ENCODE data around the gene MOAP1.

Gene MOAP1

DNA sequence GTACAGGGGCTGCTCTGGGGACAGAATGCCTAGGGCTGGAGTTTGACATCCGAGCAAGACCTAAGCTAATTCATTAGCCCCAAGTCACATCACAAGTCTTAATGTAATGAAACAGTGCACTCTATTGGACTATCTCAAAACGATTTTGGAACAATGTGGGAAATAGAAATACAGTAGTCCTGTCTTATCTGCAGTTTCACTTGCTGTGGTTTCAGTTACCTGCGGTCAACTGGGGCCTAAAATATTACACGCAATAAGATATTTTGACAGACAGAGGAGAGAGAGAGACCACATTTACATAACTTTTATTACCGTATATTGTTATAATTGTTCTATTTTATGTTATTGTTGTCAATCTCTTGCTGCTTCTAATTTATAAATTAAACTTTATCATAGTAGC lies 21.1 kb downstream of the MOAP1 start:
- no peaks in the 10 kb centered on the region for H3K4me1 ChIP-seq (ENCODE audit: control insufficient read depth, insufficient read depth, low read length)
- TF ChIP-seq ZNF146 (tag by site-specific recombination; IDR thresholded peaks at IDR 0.05), result no peak
- no peak for TF ChIP-seq ZNF768 (tag by site-specific recombination; IDR thresholded peaks at IDR 0.05)
- TF ChIP-seq KLF9 (tag by site-specific recombination; IDR thresholded peaks at IDR 0.05; ENCODE audit: low read depth), result no peak
- TF ChIP-seq, protein P1, sequence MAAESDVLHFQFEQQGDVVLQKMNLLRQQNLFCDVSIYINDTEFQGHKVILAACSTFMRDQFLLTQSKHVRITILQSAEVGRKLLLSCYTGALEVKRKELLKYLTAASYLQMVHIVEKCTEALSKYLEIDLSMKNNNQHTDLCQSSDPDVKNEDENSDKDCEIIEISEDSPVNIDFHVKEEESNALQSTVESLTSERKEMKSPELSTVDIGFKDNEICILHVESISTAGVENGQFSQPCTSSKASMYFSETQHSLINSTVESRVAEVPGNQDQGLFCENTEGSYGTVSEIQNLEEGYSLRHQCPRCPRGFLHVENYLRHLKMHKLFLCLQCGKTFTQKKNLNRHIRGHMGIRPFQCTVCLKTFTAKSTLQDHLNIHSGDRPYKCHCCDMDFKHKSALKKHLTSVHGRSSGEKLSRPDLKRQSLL (tag by site-specific recombination; IDR thresholded peaks at IDR 0.05), result no peak
- no peak for TF ChIP-seq ZNF391 (tag by site-specific recombination; IDR thresholded peaks at IDR 0.05; ENCODE audit: borderline replicate concordance, low read depth)
- TF ChIP-seq, protein P2, sequence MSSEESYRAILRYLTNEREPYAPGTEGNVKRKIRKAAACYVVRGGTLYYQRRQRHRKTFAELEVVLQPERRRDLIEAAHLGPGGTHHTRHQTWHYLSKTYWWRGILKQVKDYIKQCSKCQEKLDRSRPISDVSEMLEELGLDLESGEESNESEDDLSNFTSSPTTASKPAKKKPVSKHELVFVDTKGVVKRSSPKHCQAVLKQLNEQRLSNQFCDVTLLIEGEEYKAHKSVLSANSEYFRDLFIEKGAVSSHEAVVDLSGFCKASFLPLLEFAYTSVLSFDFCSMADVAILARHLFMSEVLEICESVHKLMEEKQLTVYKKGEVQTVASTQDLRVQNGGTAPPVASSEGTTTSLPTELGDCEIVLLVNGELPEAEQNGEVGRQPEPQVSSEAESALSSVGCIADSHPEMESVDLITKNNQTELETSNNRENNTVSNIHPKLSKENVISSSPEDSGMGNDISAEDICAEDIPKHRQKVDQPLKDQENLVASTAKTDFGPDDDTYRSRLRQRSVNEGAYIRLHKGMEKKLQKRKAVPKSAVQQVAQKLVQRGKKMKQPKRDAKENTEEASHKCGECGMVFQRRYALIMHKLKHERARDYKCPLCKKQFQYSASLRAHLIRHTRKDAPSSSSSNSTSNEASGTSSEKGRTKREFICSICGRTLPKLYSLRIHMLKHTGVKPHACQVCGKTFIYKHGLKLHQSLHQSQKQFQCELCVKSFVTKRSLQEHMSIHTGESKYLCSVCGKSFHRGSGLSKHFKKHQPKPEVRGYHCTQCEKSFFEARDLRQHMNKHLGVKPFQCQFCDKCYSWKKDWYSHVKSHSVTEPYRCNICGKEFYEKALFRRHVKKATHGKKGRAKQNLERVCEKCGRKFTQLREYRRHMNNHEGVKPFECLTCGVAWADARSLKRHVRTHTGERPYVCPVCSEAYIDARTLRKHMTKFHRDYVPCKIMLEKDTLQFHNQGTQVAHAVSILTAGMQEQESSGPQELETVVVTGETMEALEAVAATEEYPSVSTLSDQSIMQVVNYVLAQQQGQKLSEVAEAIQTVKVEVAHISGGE (tag by site-specific recombination; conservative IDR thresholded peaks at IDR 0.05; ENCODE audit: low read depth), result no peak
- TF ChIP-seq, protein P3, sequence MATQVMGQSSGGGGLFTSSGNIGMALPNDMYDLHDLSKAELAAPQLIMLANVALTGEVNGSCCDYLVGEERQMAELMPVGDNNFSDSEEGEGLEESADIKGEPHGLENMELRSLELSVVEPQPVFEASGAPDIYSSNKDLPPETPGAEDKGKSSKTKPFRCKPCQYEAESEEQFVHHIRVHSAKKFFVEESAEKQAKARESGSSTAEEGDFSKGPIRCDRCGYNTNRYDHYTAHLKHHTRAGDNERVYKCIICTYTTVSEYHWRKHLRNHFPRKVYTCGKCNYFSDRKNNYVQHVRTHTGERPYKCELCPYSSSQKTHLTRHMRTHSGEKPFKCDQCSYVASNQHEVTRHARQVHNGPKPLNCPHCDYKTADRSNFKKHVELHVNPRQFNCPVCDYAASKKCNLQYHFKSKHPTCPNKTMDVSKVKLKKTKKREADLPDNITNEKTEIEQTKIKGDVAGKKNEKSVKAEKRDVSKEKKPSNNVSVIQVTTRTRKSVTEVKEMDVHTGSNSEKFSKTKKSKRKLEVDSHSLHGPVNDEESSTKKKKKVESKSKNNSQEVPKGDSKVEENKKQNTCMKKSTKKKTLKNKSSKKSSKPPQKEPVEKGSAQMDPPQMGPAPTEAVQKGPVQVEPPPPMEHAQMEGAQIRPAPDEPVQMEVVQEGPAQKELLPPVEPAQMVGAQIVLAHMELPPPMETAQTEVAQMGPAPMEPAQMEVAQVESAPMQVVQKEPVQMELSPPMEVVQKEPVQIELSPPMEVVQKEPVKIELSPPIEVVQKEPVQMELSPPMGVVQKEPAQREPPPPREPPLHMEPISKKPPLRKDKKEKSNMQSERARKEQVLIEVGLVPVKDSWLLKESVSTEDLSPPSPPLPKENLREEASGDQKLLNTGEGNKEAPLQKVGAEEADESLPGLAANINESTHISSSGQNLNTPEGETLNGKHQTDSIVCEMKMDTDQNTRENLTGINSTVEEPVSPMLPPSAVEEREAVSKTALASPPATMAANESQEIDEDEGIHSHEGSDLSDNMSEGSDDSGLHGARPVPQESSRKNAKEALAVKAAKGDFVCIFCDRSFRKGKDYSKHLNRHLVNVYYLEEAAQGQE (tag by site-specific recombination; IDR thresholded peaks at IDR 0.05), result no peak
- no peak for TF ChIP-seq ZNF214 (tag by site-specific recombination; IDR thresholded peaks at IDR 0.05; ENCODE audit: borderline replicate concordance)
- TF ChIP-seq ZNF514 (tag by site-specific recombination; IDR thresholded peaks at IDR 0.05), result no peak
- no peak for TF ChIP-seq ZNF19 (tag by site-specific recombination; IDR thresholded peaks at IDR 0.05; ENCODE audit: low read depth)
- CTCF ChIA-PET, result interaction anchor here (0.6 to 1.6 kb wide), 4 partner anchors 14 to 599 kb away, joined by 3 to 7 read pairs (median 4); no protein-coding TSS in a partner anchor
- POLR2A ChIA-PET, result no interaction called here
- H3K36me3 ChIP-seq (ENCODE audit: control insufficient read depth in 2 of 2, insufficient read depth in 1 of 2, low read length in 2 of 2), result no peaks in the 10 kb centered on the region
- no peak overlapping the region for H3K4me3 ChIP-seq (ENCODE audit: low read depth, low read length)
- no peaks in the 10 kb centered on the region for H3K9me3 ChIP-seq (ENCODE audit: control insufficient read depth, insufficient read depth, low read depth, low read length)
- no peak overlapping the region for H3K27ac ChIP-seq (ENCODE audit: extremely low read depth, low read depth, low read length)

DNA sequence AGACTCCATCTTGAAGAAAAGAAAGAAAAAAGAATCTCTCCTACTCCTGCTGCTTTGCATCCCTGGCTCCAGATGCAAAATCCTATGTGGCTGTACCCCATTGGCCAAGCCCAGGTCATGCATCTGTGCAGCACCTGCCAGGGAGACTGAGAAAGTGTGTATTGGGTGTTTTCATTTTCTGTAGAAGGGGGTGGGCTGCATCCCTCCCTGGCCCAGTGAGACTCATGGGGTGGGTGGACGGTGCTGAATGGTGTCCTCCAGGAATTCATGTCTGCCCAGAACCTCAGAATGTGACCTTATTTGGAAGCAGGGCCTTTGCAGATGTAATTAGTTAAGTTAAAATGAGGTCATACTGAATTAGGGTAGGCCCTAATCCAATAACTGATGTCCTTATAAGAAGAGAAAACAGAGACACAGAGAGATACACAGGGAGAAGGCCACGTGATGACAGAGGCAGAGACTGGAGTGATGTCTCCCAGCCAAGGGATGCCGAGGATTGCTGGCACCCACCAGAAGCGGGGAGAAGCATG lies 23.2 kb downstream of the MOAP1 start:
- Histone ChIP-seq H3K4me3 (ENCODE audit: low read depth, low read length) (no peak overlapping the region), H3K9me3 (ENCODE audit: control insufficient read depth, insufficient read depth, low read depth, low read length) (no peaks in the 10 kb centered on the region), H3K27ac (ENCODE audit: extremely low read depth, low read depth, low read length) (no peak overlapping the region), H3K36me3 (ENCODE audit: control insufficient read depth in 2 of 2, insufficient read depth in 1 of 2, low read length in 2 of 2) (no peaks in the 10 kb centered on the region), H3K4me1 (ENCODE audit: control insufficient read depth, insufficient read depth, low read length) (no peaks in the 10 kb centered on the region)
- POLR2A ChIA-PET, result no interaction called here
- TF ChIP-seq, protein P4, sequence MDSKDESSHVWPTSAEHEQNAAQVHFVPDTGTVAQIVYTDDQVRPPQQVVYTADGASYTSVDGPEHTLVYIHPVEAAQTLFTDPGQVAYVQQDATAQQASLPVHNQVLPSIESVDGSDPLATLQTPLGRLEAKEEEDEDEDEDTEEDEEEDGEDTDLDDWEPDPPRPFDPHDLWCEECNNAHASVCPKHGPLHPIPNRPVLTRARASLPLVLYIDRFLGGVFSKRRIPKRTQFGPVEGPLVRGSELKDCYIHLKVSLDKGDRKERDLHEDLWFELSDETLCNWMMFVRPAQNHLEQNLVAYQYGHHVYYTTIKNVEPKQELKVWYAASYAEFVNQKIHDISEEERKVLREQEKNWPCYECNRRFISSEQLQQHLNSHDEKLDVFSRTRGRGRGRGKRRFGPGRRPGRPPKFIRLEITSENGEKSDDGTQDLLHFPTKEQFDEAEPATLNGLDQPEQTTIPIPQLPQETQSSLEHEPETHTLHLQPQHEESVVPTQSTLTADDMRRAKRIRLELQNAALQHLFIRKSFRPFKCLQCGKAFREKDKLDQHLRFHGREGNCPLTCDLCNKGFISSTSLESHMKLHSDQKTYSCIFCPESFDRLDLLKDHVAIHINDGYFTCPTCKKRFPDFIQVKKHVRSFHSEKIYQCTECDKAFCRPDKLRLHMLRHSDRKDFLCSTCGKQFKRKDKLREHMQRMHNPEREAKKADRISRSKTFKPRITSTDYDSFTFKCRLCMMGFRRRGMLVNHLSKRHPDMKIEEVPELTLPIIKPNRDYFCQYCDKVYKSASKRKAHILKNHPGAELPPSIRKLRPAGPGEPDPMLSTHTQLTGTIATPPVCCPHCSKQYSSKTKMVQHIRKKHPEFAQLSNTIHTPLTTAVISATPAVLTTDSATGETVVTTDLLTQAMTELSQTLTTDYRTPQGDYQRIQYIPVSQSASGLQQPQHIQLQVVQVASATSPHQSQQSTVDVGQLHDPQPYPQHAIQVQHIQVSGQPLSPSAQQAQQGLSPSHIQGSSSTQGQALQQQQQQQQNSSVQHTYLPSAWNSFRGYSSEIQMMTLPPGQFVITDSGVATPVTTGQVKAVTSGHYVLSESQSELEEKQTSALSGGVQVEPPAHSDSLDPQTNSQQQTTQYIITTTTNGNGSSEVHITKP (tag by site-specific recombination; IDR thresholded peaks at IDR 0.05), result peak; percentile 31; the same call in 1 of the 2 replicates
- no peak for TF ChIP-seq ZNF558 (tag by site-specific recombination; IDR thresholded peaks at IDR 0.05)
- no peak for TF ChIP-seq ZNF274 (IDR thresholded peaks at IDR 0.05; ENCODE audit: low read length)
- no peak for TF ChIP-seq ZNF274 (tag by site-specific recombination; IDR thresholded peaks at IDR 0.05; ENCODE audit: borderline replicate concordance)
- CTCF ChIA-PET, result interaction anchor here (1.0 to 1.4 kb wide), 4 partner anchors 8 to 227 kb away, joined by 3 to 7 read pairs (median 4); no protein-coding TSS in a partner anchor
